A549 treated with AZD9567 at 1 μM for 4 hours (cell line): ENCODE measurements around the gene ZNF284. TPM values are rescaled to one million over a fixed set of nuclear protein-coding genes. Genes with fewer than 3 reads are reported as not detected.

ENCODE experiments used
- total RNA-seq: library from RNA; stranded (reverse); fragments of 200-300 nt; extraction: Qiagen RNA extraction; gene quantifications from 5 replicates; pipeline ENCODE4 v1.2.3, GENCODE V29; 2022; ENCODE audit not compliant: insufficient read depth

The ZNF284 gene
- 0.36 to 1.0 TPM (median 0.44 TPM) in 5 replicates for total RNA-seq

GRCh38 chr19:44071824-44072542, at the start of gene ZNF284:
Gene ZNF284 (plus strand): TSS chr19:44072159. CDS start chr19:44076390, 4,231 bp downstream.

GRCh38 chr19:44025217-44025936, 46.6 kb upstream of the ZNF284 start, which contains the start of gene ZNF222:
Gene ZNF222 (plus strand): TSS chr19:44025379. CDS start chr19:44025437, 58 bp downstream.

GRCh38 chr19:44051650-44052402, 20.1 kb upstream of the ZNF284 start, which contains the start of gene ZNF223:
Gene ZNF223 (plus strand): TSS chr19:44052036. CDS start chr19:44055177, 3,141 bp downstream.

GRCh38 chr19:44093931-44094765, 22.2 kb downstream of the ZNF284 start, which contains the start of gene ZNF224:
Gene ZNF224 (plus strand): TSS chr19:44094361. CDS start chr19:44097874, 3,513 bp downstream.

GRCh38 chr19:44113138-44113783, 41.3 kb downstream of the ZNF284 start, which contains the start of gene ZNF225:
Gene ZNF225 (plus strand): TSS chr19:44113399. CDS start chr19:44115828, 2,429 bp downstream.

Other genes starting within 250 kb of the ZNF284 start
- gene ZNF283, start 244.8 kb upstream of the ZNF284 start, total RNA-seq: 4.3 to 12.9 TPM (median 5.1 TPM) in 5 replicates
- gene ZNF404, start 188.2 kb upstream of the ZNF284 start, total RNA-seq: 0.20 to 0.45 TPM (median 0.31 TPM) in 4 of 5 replicates, not detected in the other
- gene ZNF45, start 136.9 kb upstream of the ZNF284 start, total RNA-seq: 9.3 to 20.4 TPM (median 10.4 TPM) in 5 replicates
- gene ZNF221, start 120.9 kb upstream of the ZNF284 start, total RNA-seq: 0.30 to 0.65 TPM (median 0.47 TPM) in 4 of 5 replicates, not detected in the other
- gene ZNF155, start 88.0 kb upstream of the ZNF284 start, total RNA-seq: 2.1 to 5.6 TPM (median 2.5 TPM) in 5 replicates
- 1.6 to 3.5 TPM (median 2.7 TPM) in 5 replicates for gene ZNF230, start 69.2 kb upstream of the ZNF284 start, total RNA-seq
- gene ZNF222, start 46.8 kb upstream of the ZNF284 start, total RNA-seq: 3.0 to 3.7 TPM (median 3.5 TPM) in 5 replicates
- 1.8 to 2.8 TPM (median 2.5 TPM) in 4 of 5 replicates, not detected in the other for gene ZNF223, start 20.1 kb upstream of the ZNF284 start, total RNA-seq
- gene ZNF224, start 22.2 kb downstream of the ZNF284 start, total RNA-seq: 4.5 to 11.4 TPM (median 10.4 TPM) in 5 replicates
- 0.99 to 3.5 TPM (median 2.5 TPM) in 5 replicates for gene ZNF225, start 41.2 kb downstream of the ZNF284 start, total RNA-seq
- 0.67 to 3.1 TPM (median 2.4 TPM) in 5 replicates for gene ZNF234, start 69.4 kb downstream of the ZNF284 start, total RNA-seq
- 17.5 to 22.3 TPM (median 21.2 TPM) in 5 replicates for gene ZNF226, start 92.9 kb downstream of the ZNF284 start, total RNA-seq
- 9.4 to 16.7 TPM (median 9.8 TPM) in 5 replicates for gene ZNF227, start 140.4 kb downstream of the ZNF284 start, total RNA-seq
- 0.31 to 0.94 TPM (median 0.40 TPM) in 5 replicates for gene ZNF233, start 187.7 kb downstream of the ZNF284 start, total RNA-seq
- 2.7 to 3.2 TPM (median 3.1 TPM) in 5 replicates for gene ZNF235, start 232.9 kb downstream of the ZNF284 start, total RNA-seq